Muscle layer of duodenum (tissue), 2 donors: ENCODE data around the gene TAS1R3.

Experiments
- H3K27ac ChIP-seq: one replicate; pipeline ENCODE4 v1.7.0; 2013; ENCODE audit warnings: mild to moderate bottlenecking, low read length
- H3K27me3 ChIP-seq: one replicate; pipeline ENCODE4 v1.7.0; 2013; ENCODE audit warnings: low read depth, mild to moderate bottlenecking, control low read depth, low read length
- H3K36me3 ChIP-seq, 2 donors: one replicate each; pipeline ENCODE4 v1.7.0; 2013; ENCODE audit warnings: low read length in 2 of 2, control low read depth in 1 of 2, mild to moderate bottlenecking in 1 of 2; ENCODE audit not compliant: insufficient read depth in 2 of 2, control insufficient read depth in 1 of 2
- H3K4me1 ChIP-seq, 2 donors: one replicate each; pipeline ENCODE4 v1.7.0; 2013; ENCODE audit warnings: low read length in 2 of 2, mild to moderate bottlenecking in 2 of 2, control low read depth in 1 of 2, moderate library complexity in 1 of 2; ENCODE audit not compliant: insufficient read depth in 2 of 2, control insufficient read depth in 1 of 2
- H3K4me3 ChIP-seq, 2 donors: one replicate each; pipeline ENCODE4 v1.7.0; 2013; ENCODE audit warnings: low read length in 2 of 2, low read depth in 1 of 2, mild to moderate bottlenecking in 1 of 2
- H3K9me3 ChIP-seq, 2 donors: one replicate each; pipeline ENCODE4 v1.7.0; 2013; ENCODE audit warnings: low read length in 2 of 2, control low read depth in 1 of 2, mild to moderate bottlenecking in 1 of 2; ENCODE audit not compliant: control insufficient read depth in 1 of 2
- donor health status: healthy.

TAS1R3 gene

GRCh38 chr1:1329304-1330210, 1.5 kb upstream of the TAS1R3 start:
- H3K36me3 ChIP-seq = peaks cover 0 to 25% of the 10 kb centered on the region in 2 donors
- H3K4me3 ChIP-seq = no peak overlapping the region
- no peaks in the 10 kb centered on the region for H3K27me3 ChIP-seq
- H3K27ac ChIP-seq = no peak overlapping the region
- no peaks in the 10 kb centered on the region for H3K9me3 ChIP-seq
- peaks cover 6 to 27% of the 10 kb centered on the region in 2 donors for H3K4me1 ChIP-seq

GRCh38 chr1:1330366-1331067, 563 bp upstream of the TAS1R3 start:
- H3K9me3 ChIP-seq = no peaks in the 10 kb centered on the region
- no peak overlapping the region for H3K4me3 ChIP-seq
- H3K27me3 ChIP-seq = no peaks in the 10 kb centered on the region
- H3K4me1 ChIP-seq = peaks cover 3 to 21% of the 10 kb centered on the region in 2 donors
- peaks cover 0 to 28% of the 10 kb centered on the region in 2 donors for H3K36me3 ChIP-seq
- no peak overlapping the region for H3K27ac ChIP-seq

GRCh38 chr1:1332031-1332755, 1.1 kb downstream of the TAS1R3 start:
- H3K36me3 ChIP-seq = peaks cover 0 to 31% of the 10 kb centered on the region in 2 donors
- H3K9me3 ChIP-seq = no peaks in the 10 kb centered on the region
- H3K27ac ChIP-seq = no peak overlapping the region
- no peaks in the 10 kb centered on the region for H3K27me3 ChIP-seq
- peaks cover 0 to 9% of the 10 kb centered on the region in 2 donors for H3K4me1 ChIP-seq
- H3K4me3 ChIP-seq = no peak overlapping the region

- peaks cover 0 to 9% of the 10 kb centered on the region in 2 donors for H3K4me1 ChIP-seq
- no peak overlapping the region for H3K27ac ChIP-seq
- no peak overlapping the region for H3K4me3 ChIP-seq
- H3K27me3 ChIP-seq = no peaks in the 10 kb centered on the region
- peaks cover 0 to 31% of the 10 kb centered on the region in 2 donors for H3K36me3 ChIP-seq
- no peaks in the 10 kb centered on the region for H3K9me3 ChIP-seq
These were observed 1.8 kb downstream of the TAS1R3 start for GRCh38 chr1:1332774-1333480.

- Histone ChIP-seq H3K4me3 (no peak overlapping the region), H3K4me1 (peaks cover 0 to 9% of the 10 kb centered on the region in 2 donors), H3K36me3 (peaks cover 0 to 30% of the 10 kb centered on the region in 2 donors), H3K27ac (no peak overlapping the region), H3K27me3 (no peaks in the 10 kb centered on the region), H3K9me3 (no peaks in the 10 kb centered on the region)
These were observed 2.6 kb downstream of the TAS1R3 start for GRCh38 chr1:1333551-1334241.

GRCh38 chr1:1334835-1335234, 3.8 kb downstream of the TAS1R3 start:
- Histone ChIP-seq H3K4me1 (peaks cover 0 to 9% of the 10 kb centered on the region in 2 donors), H3K9me3 (no peaks in the 10 kb centered on the region), H3K4me3 (no peak overlapping the region), H3K36me3 (peaks cover 0 to 37% of the 10 kb centered on the region in 2 donors), H3K27me3 (no peaks in the 10 kb centered on the region), H3K27ac (no peak overlapping the region)

GRCh38 chr1:1335283-1335682, 4.2 kb downstream of the TAS1R3 start:
- H3K9me3 ChIP-seq = no peaks in the 10 kb centered on the region
- H3K4me3 ChIP-seq = no peak overlapping the region
- H3K27ac ChIP-seq = no peak overlapping the region
- H3K4me1 ChIP-seq = peaks cover 0 to 9% of the 10 kb centered on the region in 2 donors
- H3K27me3 ChIP-seq = no peaks in the 10 kb centered on the region
- H3K36me3 ChIP-seq = peaks cover 0 to 41% of the 10 kb centered on the region in 2 donors

- Histone ChIP-seq H3K9me3 (no peaks in the 10 kb centered on the region), H3K27me3 (no peaks in the 10 kb centered on the region), H3K4me3 (no peak overlapping the region), H3K36me3 (peaks cover 3 to 43% of the 10 kb centered on the region in 2 donors), H3K27ac (no peak overlapping the region), H3K4me1 (peaks cover 0 to 4% of the 10 kb centered on the region in 2 donors)
These were observed 4.7 kb downstream of the TAS1R3 start for GRCh38 chr1:1335792-1336248.

GRCh38 chr1:1336446-1336845, 5.4 kb downstream of the TAS1R3 start:
- no peaks in the 10 kb centered on the region for H3K9me3 ChIP-seq
- H3K4me3 ChIP-seq = no peak overlapping the region
- no peaks in the 10 kb centered on the region for H3K4me1 ChIP-seq
- H3K36me3 ChIP-seq = peaks cover 3 to 46% of the 10 kb centered on the region in 2 donors
- no peaks in the 10 kb centered on the region for H3K27me3 ChIP-seq
- H3K27ac ChIP-seq = no peak overlapping the region
